Activated T-helper 2 cell treated with anti-CD3 and anti-CD28 coated beads, Interferon-gamma antibody, Interleukin-2, Interleukin-4, amounts not matched to agents 10 μg/mL and 5 μg/mL and 100 μg/mL, durations not matched to agents 14 hours and 24 hours and 36 hours (primary cell): ENCODE results near the gene BCAS3. TPM values are rescaled to one million over a fixed set of nuclear protein-coding genes. Genes with fewer than 3 reads are reported as not detected.

Experiments
- DNase-seq: peaks from one replicate; pipeline ENCODE4 v3.0.0; 2021; ENCODE audit warnings: low spot score
- H3K27ac Mint-ChIP-seq: one replicate; pipeline ENCODE4 v1.8.0; 2021; ENCODE audit warnings: mixed read lengths
- H3K27me3 Mint-ChIP-seq: one replicate; pipeline ENCODE4 v1.8.0; 2021; ENCODE audit warnings: low read depth, mixed read lengths
- H3K36me3 Mint-ChIP-seq: one replicate; pipeline ENCODE4 v1.8.0; 2021; ENCODE audit warnings: low read depth, mixed read lengths
- H3K4me1 Mint-ChIP-seq: one replicate; pipeline ENCODE4 v1.8.0; 2021; ENCODE audit warnings: low read depth, mixed read lengths
- H3K4me3 Mint-ChIP-seq: one replicate; pipeline ENCODE4 v1.8.0; 2021; ENCODE audit warnings: low read depth, mild to moderate bottlenecking, moderate library complexity, mixed read lengths
- H3K9me3 Mint-ChIP-seq: one replicate; pipeline ENCODE4 v1.8.0; 2021; ENCODE audit warnings: mixed read lengths
- intact Hi-C: fragments of 100-400 bp; cut with micrococcal nuclease; formaldehyde crosslinking; loops from one replicate; pipeline ENCODE4 v1.15.1; 2023
- total RNA-seq: library from RNA; stranded (reverse); gene quantifications from 2 replicates; pipeline ENCODE4 v1.2.3, GENCODE V29; 2022

Gene BCAS3
- total RNA-seq, 1 donor from 2014 or later = 10.7 TPM

DNA sequence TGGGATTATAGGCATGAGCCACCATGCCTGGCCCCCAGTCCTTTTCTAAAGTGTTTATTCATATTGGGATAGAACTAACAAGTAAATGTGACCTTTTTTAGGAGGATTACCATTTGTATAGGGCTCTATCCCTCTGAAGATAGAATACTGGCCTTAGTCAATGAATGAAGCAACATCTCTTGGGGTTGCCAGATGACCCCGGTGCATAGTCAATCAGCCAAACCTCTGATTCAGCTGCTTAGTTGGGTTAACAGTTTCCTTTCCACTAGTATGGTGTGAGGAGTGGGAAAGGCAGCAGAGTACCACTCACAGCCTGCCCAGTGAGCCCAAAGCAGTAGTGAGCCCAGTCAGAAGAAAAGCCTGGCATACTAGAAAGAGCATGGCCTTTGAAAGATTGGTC is 627.4 kb downstream of the BCAS3 start:
- no peaks in the 10 kb centered on the region for H3K4me1 Mint-ChIP-seq
- H3K4me3 Mint-ChIP-seq = no peak overlapping the region

DNA sequence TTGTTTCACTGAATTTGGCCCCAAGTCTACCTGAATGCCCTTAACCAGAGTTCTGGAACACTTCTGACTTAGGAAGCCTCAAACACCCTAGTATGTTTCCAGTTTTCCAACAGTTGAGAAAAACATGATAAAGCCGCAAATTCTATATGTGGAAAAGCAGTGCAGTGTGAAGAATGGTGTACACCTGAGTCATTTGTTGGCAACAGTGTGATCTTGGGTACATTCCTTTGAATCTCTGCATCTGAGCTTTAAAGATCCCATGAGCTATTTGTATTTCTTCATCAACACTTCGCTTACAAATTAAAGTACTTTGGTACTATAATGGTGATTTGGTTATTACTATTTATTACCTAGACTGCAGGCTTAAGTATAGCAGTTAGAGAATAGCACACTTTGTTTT is 628.4 kb downstream of the BCAS3 start:
- no peaks in the 10 kb centered on the region for H3K36me3 Mint-ChIP-seq
- H3K9me3 Mint-ChIP-seq = no peaks in the 10 kb centered on the region
- intact Hi-C loops = no loop called here
- H3K4me1 Mint-ChIP-seq = no peaks in the 10 kb centered on the region
- DNase-seq = no peak
- H3K4me3 Mint-ChIP-seq = no peak overlapping the region
- no peaks in the 10 kb centered on the region for H3K27me3 Mint-ChIP-seq
- H3K27ac Mint-ChIP-seq = no peak overlapping the region

More for the DNA sequence above, 627.4 kb downstream of the BCAS3 start:
- no peaks in the 10 kb centered on the region for H3K9me3 Mint-ChIP-seq
- H3K27me3 Mint-ChIP-seq = no peaks in the 10 kb centered on the region
- intact Hi-C loops = no loop called here
- no peak for DNase-seq
- no peak overlapping the region for H3K27ac Mint-ChIP-seq
- H3K36me3 Mint-ChIP-seq = no peaks in the 10 kb centered on the region

DNA sequence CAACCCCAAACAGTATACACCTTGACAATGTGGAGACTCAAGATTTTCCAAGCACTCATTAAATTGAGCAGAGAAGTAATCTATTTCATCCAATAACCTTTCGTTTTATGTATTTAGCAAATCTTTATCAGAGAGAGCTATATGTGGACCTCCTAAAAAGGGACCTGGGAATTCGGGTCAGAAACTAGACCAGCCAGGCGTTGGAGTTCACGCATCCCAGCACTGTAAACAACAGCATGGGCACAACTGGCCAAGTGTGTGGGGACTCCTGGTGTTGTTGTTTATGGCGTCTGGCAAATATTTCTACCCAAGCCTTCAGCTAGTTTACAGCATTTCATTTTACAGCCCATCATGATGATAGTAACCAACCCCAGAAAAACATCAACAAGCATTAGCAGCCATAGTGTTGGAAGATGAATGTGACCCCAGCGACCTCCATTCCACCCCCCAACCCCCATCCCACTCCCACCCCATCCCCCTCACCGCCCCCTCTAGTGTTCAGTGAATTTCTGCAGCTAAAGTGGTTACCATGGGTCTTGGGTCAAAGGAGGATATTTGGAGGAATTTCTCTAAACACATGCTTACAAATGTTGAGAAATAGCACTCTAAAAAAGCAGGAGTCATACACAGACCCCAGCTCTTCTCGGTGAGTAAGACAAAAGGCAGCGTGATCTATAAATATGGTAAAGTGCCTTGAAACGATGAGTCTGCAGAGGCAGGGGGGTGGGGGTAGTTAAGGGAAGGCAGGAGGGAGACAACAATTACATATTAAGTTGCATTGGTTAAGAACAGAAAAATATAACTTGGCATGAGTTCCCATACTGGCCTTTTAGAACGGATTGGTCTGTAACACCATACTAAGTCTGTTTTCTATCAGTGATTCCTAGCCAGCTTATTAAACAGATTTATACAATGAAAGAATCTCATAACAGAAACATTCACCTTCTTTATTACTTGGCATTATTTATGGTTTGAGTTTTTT is 630.5 kb downstream of the BCAS3 start:
- no peaks in the 10 kb centered on the region for H3K4me1 Mint-ChIP-seq

DNA sequence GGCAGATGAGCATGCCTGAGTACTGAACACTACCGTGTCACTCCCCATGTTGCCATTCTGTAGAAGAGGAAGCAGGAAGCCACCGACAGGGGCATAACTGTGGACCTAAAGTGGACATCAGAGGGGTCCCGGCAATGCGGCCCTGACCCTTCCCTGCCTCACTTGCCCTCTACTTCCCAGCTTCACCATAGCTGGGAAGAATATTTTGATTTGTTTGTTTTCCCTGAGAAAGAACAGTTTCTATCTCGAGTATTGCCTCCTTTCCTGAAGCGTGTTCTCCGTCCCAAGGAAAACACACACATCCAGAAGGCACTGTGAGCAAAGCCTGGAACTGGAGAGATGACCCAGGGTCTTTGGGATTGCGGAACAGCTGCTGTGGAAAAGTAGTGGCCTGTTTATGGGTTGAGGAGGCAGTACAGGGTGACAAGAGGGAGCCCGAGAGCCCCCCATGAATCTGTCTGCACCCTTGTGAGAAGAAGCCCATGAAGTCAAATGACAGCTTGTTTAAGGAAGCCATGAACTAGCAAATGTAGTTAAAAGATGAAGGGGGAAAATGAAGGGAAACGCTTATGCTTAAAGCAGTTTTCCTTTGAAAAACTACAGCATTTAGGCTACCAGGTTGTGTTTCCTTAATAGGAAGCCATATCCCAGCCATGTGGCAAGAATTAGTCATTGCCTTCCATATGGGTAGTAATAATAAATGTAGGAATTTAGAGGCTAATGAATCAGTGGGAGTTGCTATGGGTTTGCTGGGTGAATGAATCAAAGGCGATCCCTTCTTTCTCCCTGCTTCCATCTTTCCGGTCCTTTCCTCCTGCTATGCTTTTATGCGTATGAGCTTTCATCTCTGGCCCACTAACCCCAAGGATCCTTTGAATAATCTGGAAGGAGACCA is 632.0 kb downstream of the BCAS3 start:
- DNase-seq = no peak
- Mint-ChIP-seq H3K27me3 (no peaks in the 10 kb centered on the region), H3K27ac (no peak overlapping the region), H3K4me1 (no peaks in the 10 kb centered on the region), H3K36me3 (no peaks in the 10 kb centered on the region), H3K9me3 (no peaks in the 10 kb centered on the region), H3K4me3 (no peak overlapping the region)
- intact Hi-C loops = no loop called here

More for the DNA sequence above, 630.5 kb downstream of the BCAS3 start:
- Mint-ChIP-seq H3K4me3 (no peak overlapping the region), H3K9me3 (no peaks in the 10 kb centered on the region), H3K27me3 (no peaks in the 10 kb centered on the region), H3K27ac (no peak overlapping the region), H3K36me3 (no peaks in the 10 kb centered on the region)
- DNase-seq = no peak
- intact Hi-C loops = no loop called here

DNA sequence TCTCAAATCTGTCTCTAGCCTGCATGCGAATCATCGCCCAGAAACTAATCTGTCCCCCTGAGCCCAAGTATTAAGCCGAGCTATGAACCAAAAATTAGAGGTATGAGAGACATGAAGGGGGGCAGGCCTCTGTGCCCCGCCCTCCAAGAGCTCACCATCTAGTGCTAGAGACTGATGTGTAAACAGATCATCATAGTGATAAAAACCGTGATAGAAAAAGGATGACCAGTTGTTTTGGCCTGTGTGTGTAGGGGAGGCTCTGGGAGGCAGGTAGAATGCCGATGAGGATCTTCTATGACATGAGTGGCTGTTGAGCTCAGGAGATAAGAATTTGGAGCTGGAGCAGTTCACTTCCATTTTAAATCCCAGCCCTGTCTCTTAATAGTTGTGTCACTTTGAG is 632.9 kb downstream of the BCAS3 start:
- Mint-ChIP-seq H3K27me3 (no peaks in the 10 kb centered on the region), H3K4me3 (no peak overlapping the region), H3K36me3 (no peaks in the 10 kb centered on the region), H3K4me1 (no peaks in the 10 kb centered on the region), H3K9me3 (no peaks in the 10 kb centered on the region), H3K27ac (no peak overlapping the region)
- intact Hi-C loops = no loop called here
- no peak for DNase-seq

DNA sequence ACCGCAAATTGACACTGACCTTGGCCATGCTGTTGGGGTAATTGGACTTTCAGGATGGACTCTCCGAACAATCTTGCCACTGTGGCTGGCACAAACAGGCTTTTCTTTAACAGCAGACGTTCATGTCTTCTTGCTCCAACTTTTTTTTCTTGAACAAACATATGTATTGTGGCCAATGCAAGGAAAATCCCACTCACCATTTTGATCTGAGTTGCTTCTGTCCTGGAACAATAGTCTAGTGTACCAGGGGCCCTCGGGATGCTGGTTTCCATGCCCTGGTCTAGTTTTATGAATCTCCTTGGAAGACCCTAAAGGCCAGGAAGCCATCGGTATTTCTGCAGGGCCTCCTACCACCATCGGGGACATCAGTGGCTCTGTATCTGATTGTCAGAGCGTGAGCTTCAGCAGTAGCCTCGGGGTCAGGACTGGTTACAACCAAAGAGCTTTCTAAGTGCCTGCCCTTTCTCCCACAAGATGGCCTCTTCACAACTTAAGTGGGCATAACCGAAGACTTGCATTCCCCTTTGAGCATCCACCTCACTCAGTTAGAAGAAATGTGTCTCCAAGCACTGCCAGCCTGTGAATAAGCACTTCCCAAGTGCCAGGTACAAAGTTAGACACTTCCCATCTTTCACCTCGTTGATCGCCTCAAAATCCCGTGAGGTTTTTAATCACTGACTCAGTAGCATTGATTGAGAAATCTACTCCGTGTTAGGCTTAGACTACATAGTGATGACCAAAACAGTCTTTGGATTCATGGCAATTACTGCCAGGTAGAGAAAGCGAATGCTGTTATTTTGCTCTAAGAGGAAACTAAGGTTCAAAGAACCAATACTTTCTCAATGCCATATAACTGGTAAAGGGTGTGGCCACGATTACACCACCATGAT is 635.0 kb downstream of the BCAS3 start:
- Mint-ChIP-seq H3K4me3 (no peak overlapping the region), H3K9me3 (no peaks in the 10 kb centered on the region), H3K27me3 (no peaks in the 10 kb centered on the region), H3K4me1 (no peaks in the 10 kb centered on the region), H3K27ac (no peak overlapping the region), H3K36me3 (no peaks in the 10 kb centered on the region)
- intact Hi-C loops = no loop called here
- no peak for DNase-seq

DNA sequence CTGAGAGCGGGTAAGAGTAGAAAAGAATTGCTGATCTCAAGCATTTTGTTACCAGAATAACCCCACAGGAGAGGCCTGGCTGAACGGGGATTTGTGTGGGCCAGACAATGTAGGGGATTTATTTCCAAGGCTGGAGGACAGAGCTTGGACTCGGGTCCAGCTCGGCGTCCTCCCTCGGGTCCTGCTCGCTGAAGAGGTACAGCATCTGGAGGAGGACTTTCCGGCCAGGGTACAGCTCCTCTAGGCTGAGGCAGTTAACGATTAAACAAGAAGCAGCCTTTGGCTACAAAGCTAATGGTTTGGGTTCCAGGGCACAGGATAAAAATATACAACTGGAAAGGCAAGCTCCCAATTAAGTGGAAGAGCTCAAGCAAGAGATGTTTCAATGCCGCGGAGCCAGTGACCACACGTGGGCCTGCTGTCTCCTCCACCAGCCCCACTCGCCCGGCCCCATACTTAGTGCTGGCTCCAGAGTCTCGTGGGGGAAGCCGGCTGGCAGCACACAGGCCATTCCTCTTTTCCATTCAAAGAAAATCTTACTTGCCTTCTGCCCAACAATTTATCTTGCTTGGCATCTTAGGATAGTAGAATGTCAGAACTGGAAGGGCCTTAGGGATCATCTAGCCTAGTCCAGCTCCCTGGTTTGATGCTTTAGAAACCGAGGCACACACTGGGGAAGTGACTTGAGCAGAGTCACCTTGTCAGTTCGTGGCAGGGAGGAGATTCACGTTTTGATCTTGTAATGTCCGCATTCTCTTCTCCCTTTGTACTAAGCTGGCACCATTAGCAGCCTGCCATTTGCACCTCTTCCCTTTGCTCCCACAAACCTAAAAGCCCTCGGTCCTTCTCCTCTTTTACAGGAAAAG is 636.0 kb downstream of the BCAS3 start:
- Mint-ChIP-seq H3K9me3 (no peaks in the 10 kb centered on the region), H3K4me3 (no peak overlapping the region), H3K27ac (no peak overlapping the region), H3K4me1 (no peaks in the 10 kb centered on the region), H3K36me3 (no peaks in the 10 kb centered on the region), H3K27me3 (no peaks in the 10 kb centered on the region)
- no peak for DNase-seq
- intact Hi-C loops = no loop called here

DNA sequence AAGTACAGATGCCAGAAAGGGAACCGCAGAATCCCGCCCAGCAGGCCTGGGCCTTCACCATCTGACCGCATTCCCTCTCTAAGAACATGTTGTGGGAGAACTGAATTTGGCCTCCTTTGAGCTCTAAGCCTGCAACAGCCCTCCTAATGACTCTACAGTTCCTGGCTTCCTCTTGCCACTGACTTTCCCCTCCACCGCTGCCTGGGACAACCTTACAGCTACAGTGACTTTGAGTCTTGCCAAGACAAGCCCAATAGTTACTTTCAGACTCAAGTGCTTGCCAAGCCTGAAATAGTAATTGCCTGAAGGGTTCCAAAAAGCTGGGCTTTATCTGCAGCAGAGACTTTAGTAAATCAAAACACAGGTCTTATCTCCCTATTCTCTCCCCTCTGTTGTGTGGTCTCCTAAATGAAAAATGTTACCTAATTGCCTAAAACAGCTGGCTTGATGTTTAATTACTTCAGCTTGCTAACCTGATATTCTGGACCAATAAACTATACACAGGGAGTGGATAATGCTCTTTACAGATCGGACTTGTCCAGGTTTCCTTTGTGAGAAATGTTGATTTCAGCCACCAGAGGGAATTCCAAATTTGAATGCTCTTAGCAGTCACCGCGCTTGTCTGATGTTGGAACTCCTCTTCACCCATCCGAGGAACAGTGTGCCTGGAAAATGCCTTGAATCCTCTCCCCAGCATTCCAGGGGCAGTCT is 636.9 kb downstream of the BCAS3 start:
- intact Hi-C loops = no loop called here
- DNase-seq = no peak
- H3K9me3 Mint-ChIP-seq = no peaks in the 10 kb centered on the region
- H3K27me3 Mint-ChIP-seq = no peaks in the 10 kb centered on the region
- no peaks in the 10 kb centered on the region for H3K36me3 Mint-ChIP-seq
- H3K4me3 Mint-ChIP-seq = no peak overlapping the region
- H3K4me1 Mint-ChIP-seq = no peaks in the 10 kb centered on the region
- H3K27ac Mint-ChIP-seq = no peak overlapping the region

DNA sequence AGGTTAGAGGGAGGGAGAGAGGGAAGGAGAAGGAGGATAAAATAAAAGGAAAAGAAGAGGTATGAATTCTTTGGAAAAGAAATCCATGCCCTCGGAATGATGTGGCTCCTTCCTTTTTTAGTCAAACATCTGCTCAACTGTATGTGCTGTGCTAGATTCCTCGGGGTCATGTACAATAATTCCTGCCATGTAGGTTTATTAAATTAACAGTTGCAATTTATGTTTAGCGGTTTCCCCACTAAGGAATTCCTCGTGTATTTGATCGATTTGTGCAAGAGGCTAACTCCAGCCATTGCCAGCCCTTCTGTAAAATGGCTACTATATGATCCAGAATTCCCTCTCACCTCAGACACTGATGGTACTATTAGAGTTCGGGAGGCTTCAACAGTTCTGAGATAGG is 639.0 kb downstream of the BCAS3 start:
- Mint-ChIP-seq H3K4me3 (no peak overlapping the region), H3K27ac (no peak overlapping the region), H3K9me3 (no peaks in the 10 kb centered on the region), H3K4me1 (no peaks in the 10 kb centered on the region), H3K27me3 (no peaks in the 10 kb centered on the region), H3K36me3 (no peaks in the 10 kb centered on the region)
- DNase-seq = no peak
- intact Hi-C loops = no loop called here

DNA sequence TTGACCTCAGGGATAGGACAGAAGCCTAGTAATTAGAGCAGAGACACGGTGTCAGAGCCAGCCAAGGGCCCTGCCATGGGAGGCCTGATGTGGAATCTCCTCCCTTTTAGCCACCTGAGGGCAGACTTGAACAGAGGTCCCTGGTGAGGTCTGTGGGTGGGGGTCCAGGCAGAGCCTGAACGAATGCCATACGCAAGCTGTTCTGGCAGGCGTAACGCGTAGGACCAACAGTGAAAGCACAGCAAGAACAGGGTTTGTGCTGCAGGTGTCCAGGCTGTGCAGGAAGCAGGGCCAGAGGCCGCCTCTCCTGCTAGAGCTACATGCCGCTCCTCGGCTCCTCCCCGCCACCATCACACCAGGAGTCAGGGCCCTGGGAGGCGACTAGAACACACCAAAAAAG is 640.1 kb downstream of the BCAS3 start:
- no peak overlapping the region for H3K27ac Mint-ChIP-seq
- H3K4me1 Mint-ChIP-seq = no peaks in the 10 kb centered on the region
- DNase-seq = no peak
- H3K9me3 Mint-ChIP-seq = no peaks in the 10 kb centered on the region
- no peaks in the 10 kb centered on the region for H3K27me3 Mint-ChIP-seq
- H3K4me3 Mint-ChIP-seq = no peak overlapping the region
- no peaks in the 10 kb centered on the region for H3K36me3 Mint-ChIP-seq
- intact Hi-C loops = no loop called here

DNA sequence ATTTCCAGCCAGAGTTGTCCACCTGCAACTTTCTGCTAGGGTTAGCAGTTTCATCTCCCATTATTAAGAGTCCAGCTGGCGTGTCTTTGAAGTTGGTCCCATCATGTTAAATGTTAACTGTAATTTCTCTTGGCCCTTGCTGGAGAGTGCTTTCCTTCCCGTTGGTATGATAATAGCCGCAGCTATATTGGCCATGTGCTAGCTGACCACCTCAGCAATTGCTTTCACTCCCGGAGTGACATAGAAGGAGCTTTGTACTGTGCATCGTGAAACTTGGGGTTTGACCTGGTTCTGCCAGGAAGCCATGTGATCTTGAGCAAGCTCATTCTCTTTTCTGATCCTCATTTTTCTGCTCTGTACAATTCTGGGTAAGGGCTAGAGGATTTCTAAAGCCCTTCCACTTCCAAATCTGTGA is 641.0 kb downstream of the BCAS3 start:
- no peaks in the 10 kb centered on the region for H3K9me3 Mint-ChIP-seq
- no peak overlapping the region for H3K27ac Mint-ChIP-seq

More for the DNA sequence above, 641.0 kb downstream of the BCAS3 start:
- Mint-ChIP-seq H3K36me3 (no peaks in the 10 kb centered on the region), H3K4me1 (no peaks in the 10 kb centered on the region), H3K4me3 (no peak overlapping the region), H3K27me3 (no peaks in the 10 kb centered on the region)
- intact Hi-C loops = no loop called here
- DNase-seq = no peak
